ENCODE measurements around the gene BICC1.
A peak's percentile ranks its signal among the peaks of the same experiment; 100 is the strongest.

DNA sequence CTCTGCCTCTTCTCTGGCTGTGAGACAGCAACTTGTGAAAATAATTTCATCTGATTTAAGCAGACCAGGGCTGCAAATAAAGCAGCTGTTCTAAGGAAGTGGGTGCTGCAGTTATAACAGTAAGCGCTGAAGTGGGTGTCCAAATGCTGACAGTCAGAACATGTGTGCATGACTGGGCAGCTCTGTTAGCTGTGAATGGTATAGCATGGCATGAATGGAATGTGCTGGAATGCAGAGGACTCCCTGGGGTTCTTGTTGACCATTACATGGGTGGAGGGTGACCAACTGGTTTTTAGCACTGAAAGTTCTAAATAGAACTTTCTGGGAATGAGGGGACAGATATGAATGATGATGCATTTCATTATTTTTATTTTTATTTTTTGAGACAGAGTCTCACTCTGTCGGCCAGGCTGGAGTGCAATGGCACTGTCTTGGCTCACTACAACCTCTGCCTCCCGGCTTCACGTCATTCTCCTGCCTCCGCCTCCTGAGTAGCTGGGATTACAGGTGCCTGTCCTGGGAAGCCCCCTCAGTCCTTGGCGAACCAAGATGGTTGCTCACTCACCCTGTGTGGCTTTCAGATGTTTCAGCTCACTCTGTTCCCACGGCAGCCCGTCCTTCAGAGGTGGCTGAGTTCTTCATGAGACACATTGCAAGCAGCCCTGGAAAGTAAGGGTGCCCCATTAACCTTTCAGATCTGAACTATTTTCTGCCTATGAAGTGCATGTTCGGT, 344.0 kb downstream of the BICC1 start:
- TF ChIP-seq, protein P1, sequence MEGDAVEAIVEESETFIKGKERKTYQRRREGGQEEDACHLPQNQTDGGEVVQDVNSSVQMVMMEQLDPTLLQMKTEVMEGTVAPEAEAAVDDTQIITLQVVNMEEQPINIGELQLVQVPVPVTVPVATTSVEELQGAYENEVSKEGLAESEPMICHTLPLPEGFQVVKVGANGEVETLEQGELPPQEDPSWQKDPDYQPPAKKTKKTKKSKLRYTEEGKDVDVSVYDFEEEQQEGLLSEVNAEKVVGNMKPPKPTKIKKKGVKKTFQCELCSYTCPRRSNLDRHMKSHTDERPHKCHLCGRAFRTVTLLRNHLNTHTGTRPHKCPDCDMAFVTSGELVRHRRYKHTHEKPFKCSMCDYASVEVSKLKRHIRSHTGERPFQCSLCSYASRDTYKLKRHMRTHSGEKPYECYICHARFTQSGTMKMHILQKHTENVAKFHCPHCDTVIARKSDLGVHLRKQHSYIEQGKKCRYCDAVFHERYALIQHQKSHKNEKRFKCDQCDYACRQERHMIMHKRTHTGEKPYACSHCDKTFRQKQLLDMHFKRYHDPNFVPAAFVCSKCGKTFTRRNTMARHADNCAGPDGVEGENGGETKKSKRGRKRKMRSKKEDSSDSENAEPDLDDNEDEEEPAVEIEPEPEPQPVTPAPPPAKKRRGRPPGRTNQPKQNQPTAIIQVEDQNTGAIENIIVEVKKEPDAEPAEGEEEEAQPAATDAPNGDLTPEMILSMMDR (IDR thresholded peaks at IDR 0.05): no peak
- TF ChIP-seq POLR2AphosphoS5 (IDR thresholded peaks at IDR 0.05): peak; percentile 59 to 77

Data from upper lobe of left lung (tissue), 4 donors.